Esophagus muscularis mucosa (tissue), 4 donors: Measurements from ENCODE around the gene AIF1. TPM values are rescaled to one million over a fixed set of nuclear protein-coding genes. Genes with fewer than 3 reads are reported as not detected.

Experiments
- DNase-seq: peaks from one replicate; pipeline ENCODE4 v3.0.0-alpha.2; 2017; ENCODE audit errors: extremely low spot score
- H3K27ac ChIP-seq, 4 donors: fragments of 200-600 bp; sonication (generic); replicated peaks in 1 of 4; 1 replicate in 3 of 4; 2 replicates in 1 of 4; pipeline ENCODE4 v1.5.1; 2016 to 2019; ENCODE audit warnings: mild to moderate bottlenecking in 1 of 4
- H3K27me3 ChIP-seq, 4 donors: fragments of 200-600 bp; sonication (generic); one replicate each; pipeline versions ENCODE4 v1.5.1 to v1.6.0; 2016 to 2019
- H3K36me3 ChIP-seq, 4 donors: fragments of 200-600 bp; sonication (generic); one replicate each; pipeline ENCODE4 v1.5.1; 2016 to 2019
- H3K4me1 ChIP-seq, 4 donors: fragments of 200-600 bp; sonication (generic); one replicate each; pipeline ENCODE4 v1.5.1; 2016 to 2019
- H3K4me3 ChIP-seq, 4 donors: fragments of 200-600 bp; sonication (generic); 1 replicate in 2 of 4; 2 replicates in 2 of 4; pipeline ENCODE4 v1.5.1; 2016 to 2019; ENCODE audit warnings: mild to moderate bottlenecking in 4 of 4, moderate library complexity in 1 of 4
- H3K9me3 ChIP-seq, 4 donors: fragments of 200-600 bp; sonication (generic); 1 replicate in 3 of 4; 2 replicates in 1 of 4; pipeline ENCODE4 v1.5.1; 2016 to 2019
- EP300 ChIP-seq: sonication (generic); formaldehyde crosslinking; IDR thresholded peaks from one replicate; pipeline ENCODE4 v1.6.1; 2017; ENCODE audit warnings: antibody characterized with exemption
- POLR2A ChIP-seq: fragments of 450-650 bp; IDR thresholded peaks from one replicate; pipeline ENCODE4 v1.6.1; 2017; ENCODE audit warnings: antibody characterized with exemption, moderate library complexity, mild to moderate bottlenecking, low read depth
- POLR2AphosphoS5 ChIP-seq, 2 donors: sonication (generic); formaldehyde crosslinking; IDR thresholded peaks; one replicate each; pipeline ENCODE4 v1.6.1; 2017; ENCODE audit warnings: antibody characterized with exemption in 2 of 2
- WGBS: methylation state at CpG from one replicate; pipeline ENCODE4 v1.1.5; 2018; 5-methylcytosine and 5-hydroxymethylcytosine counted together
- intact Hi-C: fragments of 100-400 bp; cut with DNase I; formaldehyde crosslinking; loops from one replicate; pipeline ENCODE4 v1.15.1; 2023
- total RNA-seq, 4 donors: library from RNA; depleted of rRNA; stranded (reverse); fragments of >200 nt; gene quantifications; one replicate each; pipeline versions ENCODE4 v1.1.0 to v1.2.1, GENCODE V29; 2016
- TF ChIP-seq, protein P1 (sequence below), 3 experiments: fragments of 200-600 bp in 2 of 3; fragments of 450-650 bp in 1 of 3; sonication (generic) in 2 of 3; IDR thresholded peaks; one replicate each; pipeline ENCODE4 v1.5.1; 2017 to 2019; ENCODE audit warnings: antibody characterized with exemption in 3 of 3, mild to moderate bottlenecking in 2 of 3, moderate library complexity in 1 of 3

The AIF1 gene
- total RNA-seq, 4 donors from 2014 or later, result 9.4 to 41.9 (median 14.4) TPM

DNA sequence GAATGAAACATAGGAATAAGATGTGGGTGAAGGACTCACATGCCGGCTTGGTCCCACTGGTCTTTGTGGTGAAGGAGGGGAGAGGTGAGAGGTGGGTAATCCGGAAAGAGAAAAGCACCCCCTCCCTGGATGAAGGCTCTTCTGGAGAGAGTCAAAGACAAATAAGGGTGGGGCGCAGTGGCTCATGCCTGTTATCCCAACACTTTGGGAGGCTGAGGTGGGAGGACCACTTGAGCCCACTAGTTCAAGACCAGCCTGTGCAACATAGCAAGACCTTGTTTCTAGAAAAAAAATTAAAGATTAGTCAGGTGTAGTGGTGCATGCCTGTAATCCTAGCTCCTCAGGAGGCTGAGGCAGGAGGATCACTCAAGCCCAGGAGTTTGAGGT lies 35.9 kb upstream of the AIF1 start:
- H3K4me1 ChIP-seq, result peaks cover 17 to 25% (median 22%) of the 10 kb centered on the region in 4 donors
- no peaks in the 10 kb centered on the region for H3K9me3 ChIP-seq
- intact Hi-C loops, result no loop called here
- no peak for TF ChIP-seq POLR2AphosphoS5 (IDR thresholded peaks at IDR 0.05)
- no peak for TF ChIP-seq POLR2A
- TF ChIP-seq, protein P1, sequence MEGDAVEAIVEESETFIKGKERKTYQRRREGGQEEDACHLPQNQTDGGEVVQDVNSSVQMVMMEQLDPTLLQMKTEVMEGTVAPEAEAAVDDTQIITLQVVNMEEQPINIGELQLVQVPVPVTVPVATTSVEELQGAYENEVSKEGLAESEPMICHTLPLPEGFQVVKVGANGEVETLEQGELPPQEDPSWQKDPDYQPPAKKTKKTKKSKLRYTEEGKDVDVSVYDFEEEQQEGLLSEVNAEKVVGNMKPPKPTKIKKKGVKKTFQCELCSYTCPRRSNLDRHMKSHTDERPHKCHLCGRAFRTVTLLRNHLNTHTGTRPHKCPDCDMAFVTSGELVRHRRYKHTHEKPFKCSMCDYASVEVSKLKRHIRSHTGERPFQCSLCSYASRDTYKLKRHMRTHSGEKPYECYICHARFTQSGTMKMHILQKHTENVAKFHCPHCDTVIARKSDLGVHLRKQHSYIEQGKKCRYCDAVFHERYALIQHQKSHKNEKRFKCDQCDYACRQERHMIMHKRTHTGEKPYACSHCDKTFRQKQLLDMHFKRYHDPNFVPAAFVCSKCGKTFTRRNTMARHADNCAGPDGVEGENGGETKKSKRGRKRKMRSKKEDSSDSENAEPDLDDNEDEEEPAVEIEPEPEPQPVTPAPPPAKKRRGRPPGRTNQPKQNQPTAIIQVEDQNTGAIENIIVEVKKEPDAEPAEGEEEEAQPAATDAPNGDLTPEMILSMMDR (IDR thresholded peaks at IDR 0.05), result no peak
- TF ChIP-seq EP300, result no peak
- no peak overlapping the region for H3K27ac ChIP-seq
- WGBS, result 88% methylated on average over 3 of the region's 3 CpGs
- H3K27me3 ChIP-seq, result no peaks in the 10 kb centered on the region
- H3K4me3 ChIP-seq, result no peak overlapping the region
- no peaks in the 10 kb centered on the region for H3K36me3 ChIP-seq
- DNase-seq, result no peak

DNA sequence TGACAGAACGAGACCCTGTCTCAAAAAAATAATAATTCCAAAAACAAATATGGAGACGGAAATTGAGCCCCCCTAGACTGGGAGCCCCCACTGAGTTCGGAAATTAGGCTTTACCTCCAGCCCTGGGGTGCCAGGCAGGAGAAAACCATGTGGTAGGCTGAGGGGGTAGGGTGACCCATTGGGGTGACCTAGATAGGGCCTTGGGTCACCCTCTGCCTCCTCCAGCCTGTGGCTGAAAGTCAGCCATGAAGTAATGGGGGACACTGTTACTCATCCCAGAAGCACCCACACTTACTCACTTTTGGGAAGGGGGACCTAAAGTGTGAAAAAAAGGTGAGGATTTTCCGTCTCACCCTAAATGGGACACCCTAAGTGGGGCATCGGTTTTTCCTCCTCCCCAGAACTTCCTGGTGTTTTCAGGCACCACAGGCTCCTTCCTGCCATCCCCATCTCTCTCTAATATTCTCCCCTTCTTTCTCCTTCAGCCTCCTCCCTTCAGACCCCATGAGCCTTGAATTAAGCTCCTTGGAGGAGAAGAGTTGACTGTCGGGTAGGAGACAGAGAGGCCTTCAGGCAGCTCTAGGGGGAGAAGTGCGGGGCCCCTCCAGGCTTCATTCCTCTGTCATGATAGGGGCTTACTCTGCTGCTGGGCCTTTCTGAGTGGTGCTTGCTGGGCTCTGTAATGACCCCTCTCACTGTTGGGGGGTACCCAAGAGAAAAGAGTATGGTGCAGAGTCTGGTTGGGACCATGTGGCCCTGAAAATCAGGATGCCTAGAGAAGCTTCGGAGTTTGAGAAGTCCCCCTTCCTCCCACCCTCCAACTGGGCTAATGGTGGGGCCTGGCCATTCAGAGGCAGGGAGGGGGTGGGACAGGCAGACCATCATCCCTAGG lies 35.2 kb upstream of the AIF1 start:
- TF ChIP-seq POLR2AphosphoS5 (IDR thresholded peaks at IDR 0.05) (no peak), EP300 (no peak), POLR2A (no peak)
- TF ChIP-seq, protein P1 (IDR thresholded peaks at IDR 0.05), result no peak
- WGBS, result 95% methylated on average over 8 of the region's 8 CpGs
- Histone ChIP-seq H3K36me3 (no peaks in the 10 kb centered on the region), H3K27me3 (no peaks in the 10 kb centered on the region), H3K27ac (peak overlapping the region in 1 of 4 donors; percentile 77), H3K4me1 (peaks cover 17 to 25% (median 22%) of the 10 kb centered on the region in 4 donors), H3K9me3 (no peaks in the 10 kb centered on the region), H3K4me3 (no peak overlapping the region)
- intact Hi-C loops, result loop anchor here (5.0 kb wide), 1 partner anchor 32 kb away; the partner anchor contains the start of genes ATP6V1G2 and NFKBIL1
- DNase-seq, result no peak

DNA sequence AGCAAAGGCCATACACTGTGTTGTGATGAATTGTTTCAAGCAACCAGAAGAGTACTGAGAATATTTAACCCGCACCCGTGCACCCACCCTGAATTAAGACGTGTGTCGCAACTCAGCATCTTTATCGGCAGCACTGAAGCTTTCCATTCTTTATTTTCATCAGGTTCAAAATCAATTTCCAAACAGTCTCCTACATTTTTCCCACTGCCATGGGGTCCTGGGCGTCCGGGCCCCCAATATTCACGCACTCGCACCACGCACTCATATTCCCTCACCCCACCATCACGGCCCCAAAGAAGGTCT lies 34.6 kb upstream of the AIF1 start:
- Histone ChIP-seq H3K36me3 (no peaks in the 10 kb centered on the region), H3K9me3 (no peaks in the 10 kb centered on the region), H3K4me3 (peak overlapping the region; percentile 67 to 86 (median 70)), H3K27me3 (no peaks in the 10 kb centered on the region), H3K27ac (peak overlapping the region; percentile 77 to 84 (median 80)), H3K4me1 (peaks cover 17 to 25% (median 22%) of the 10 kb centered on the region in 4 donors)
- no peak for DNase-seq
- intact Hi-C loops, result loop anchor here (5.0 kb wide), 1 partner anchor 33 kb away; the partner anchor contains the start of genes ATP6V1G2 and NFKBIL1
- 39% methylated on average over 11 of the region's 11 CpGs for WGBS
- TF ChIP-seq POLR2AphosphoS5 (IDR thresholded peaks at IDR 0.05) (no peak), POLR2A (no peak), EP300 (no peak)
- TF ChIP-seq, protein P1 (IDR thresholded peaks at IDR 0.05), result no peak

DNA sequence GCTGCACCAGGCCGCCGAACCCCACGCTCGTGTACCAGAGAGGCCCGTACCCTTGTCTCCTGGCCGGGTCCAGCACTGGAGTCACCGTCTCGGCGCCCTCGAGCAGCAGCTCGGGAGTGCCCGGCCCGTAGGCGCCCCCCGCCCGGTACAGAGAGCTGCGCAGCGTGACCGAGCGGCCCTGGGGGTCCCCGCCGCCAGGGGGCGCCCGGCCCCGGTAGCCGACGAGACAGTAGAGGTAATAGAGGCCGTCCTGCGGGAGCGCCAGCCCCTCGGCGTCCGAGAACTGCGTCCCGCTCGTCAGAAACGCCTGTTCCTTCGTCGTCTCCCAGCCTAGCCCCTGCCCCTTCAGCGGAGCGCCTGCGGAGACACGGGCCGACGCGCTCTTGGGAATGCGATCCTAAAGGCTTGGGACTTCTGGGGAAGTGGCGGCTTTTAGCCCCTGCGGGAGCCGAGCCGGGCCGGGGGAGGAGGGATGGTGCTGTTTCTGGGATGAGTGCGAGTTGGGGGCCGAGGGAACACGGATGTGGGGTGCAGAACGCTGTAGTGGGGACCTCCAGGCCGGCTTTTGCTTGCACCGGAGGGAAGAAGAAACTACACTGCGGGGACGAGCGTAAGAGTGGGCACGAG lies 34.1 kb upstream of the AIF1 start:
- TF ChIP-seq, protein P1 (IDR thresholded peaks at IDR 0.05), result peak in 2 of 3 experiments; percentile 94
- TF ChIP-seq POLR2A (no peak), EP300 (no peak), POLR2AphosphoS5 (IDR thresholded peaks at IDR 0.05) (peak; percentile 72 to 78)
- no peaks in the 10 kb centered on the region for H3K27me3 ChIP-seq
- H3K9me3 ChIP-seq, result no peaks in the 10 kb centered on the region
- H3K27ac ChIP-seq, result peak overlapping the region; percentile 77 to 84 (median 80)
- H3K4me1 ChIP-seq, result peaks cover 17 to 25% (median 22%) of the 10 kb centered on the region in 4 donors
- WGBS, result under 1% methylated on average over 18 of the region's 62 CpGs
- H3K4me3 ChIP-seq, result peak overlapping the region; percentile 67 to 86 (median 70)
- peak; percentile 97 for DNase-seq
- no peaks in the 10 kb centered on the region for H3K36me3 ChIP-seq
- intact Hi-C loops, result loop anchor here (1.0 to 5.0 kb wide), 2 partner anchors 17 to 34 kb away; partner anchors contain the start of genes ATP6V1G2 and NFKBIL1
